Measurements from ENCODE around the gene MEGF11.

- TF ChIP-seq, protein P1, sequence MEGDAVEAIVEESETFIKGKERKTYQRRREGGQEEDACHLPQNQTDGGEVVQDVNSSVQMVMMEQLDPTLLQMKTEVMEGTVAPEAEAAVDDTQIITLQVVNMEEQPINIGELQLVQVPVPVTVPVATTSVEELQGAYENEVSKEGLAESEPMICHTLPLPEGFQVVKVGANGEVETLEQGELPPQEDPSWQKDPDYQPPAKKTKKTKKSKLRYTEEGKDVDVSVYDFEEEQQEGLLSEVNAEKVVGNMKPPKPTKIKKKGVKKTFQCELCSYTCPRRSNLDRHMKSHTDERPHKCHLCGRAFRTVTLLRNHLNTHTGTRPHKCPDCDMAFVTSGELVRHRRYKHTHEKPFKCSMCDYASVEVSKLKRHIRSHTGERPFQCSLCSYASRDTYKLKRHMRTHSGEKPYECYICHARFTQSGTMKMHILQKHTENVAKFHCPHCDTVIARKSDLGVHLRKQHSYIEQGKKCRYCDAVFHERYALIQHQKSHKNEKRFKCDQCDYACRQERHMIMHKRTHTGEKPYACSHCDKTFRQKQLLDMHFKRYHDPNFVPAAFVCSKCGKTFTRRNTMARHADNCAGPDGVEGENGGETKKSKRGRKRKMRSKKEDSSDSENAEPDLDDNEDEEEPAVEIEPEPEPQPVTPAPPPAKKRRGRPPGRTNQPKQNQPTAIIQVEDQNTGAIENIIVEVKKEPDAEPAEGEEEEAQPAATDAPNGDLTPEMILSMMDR (IDR thresholded peaks at IDR 0.05), result no peak
- no peak for TF ChIP-seq POLR2A (IDR thresholded peaks at IDR 0.05)
Measured at GRCh38 chr15:66233487-66234415, 19.8 kb downstream of the MEGF11 start.
